Prostate gland (tissue), 2 donors: Measurements from ENCODE around the gene MARCHF7.

Experiments used
- POLR2A ChIP-seq: fragments of 450-650 bp; IDR thresholded peaks from one replicate; pipeline ENCODE4 v1.6.1; 2016; ENCODE audit warnings: antibody characterized with exemption, mild to moderate bottlenecking
- POLR2AphosphoS5 ChIP-seq: sonication (generic); formaldehyde crosslinking; IDR thresholded peaks from one replicate; pipeline ENCODE4 v1.6.1; 2017; ENCODE audit warnings: antibody characterized with exemption
- TF ChIP-seq, protein P1 (sequence below), 4 experiments: fragments of 200-600 bp in 2 of 4; fragments of 450-650 bp in 2 of 4; sonication (generic) in 2 of 4; IDR thresholded peaks; 1 replicate in 3 of 4; 2 replicates in 1 of 4; pipeline ENCODE4 v1.5.1; 2016 to 2019; ENCODE audit warnings: antibody characterized with exemption in 4 of 4, mild to moderate bottlenecking in 2 of 4, moderate library complexity in 2 of 4

DNA sequence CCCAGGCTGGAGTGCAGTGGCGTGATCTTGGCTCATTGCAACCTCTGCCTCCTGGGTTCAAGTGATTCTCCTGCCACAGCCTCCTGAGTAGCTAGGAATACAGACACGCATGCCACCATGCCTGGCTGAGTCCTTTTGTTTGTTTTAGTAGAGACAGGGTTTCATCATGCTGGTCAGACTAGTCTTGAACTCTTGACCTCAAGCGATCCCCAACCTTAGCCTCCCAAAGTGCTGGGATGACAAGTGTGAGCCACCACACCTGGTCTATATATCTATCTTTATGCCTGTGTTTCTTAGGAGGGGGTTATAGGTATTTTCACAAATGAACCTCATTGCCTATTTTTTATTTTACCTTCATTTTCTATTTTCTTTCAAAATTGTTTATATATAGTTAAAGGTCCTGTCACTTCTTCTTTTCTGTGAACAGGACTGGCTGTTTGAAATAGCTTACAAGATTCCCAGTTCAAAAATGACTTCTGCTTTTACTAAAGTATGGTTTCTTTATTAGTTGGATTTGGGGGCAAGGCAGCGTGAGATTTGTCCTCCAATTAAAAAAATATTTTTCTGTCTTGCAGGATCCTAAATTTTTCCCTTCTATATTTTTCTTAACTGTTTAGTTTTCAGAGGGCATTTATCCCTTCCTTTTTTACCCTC, 16.4 kb upstream of the MARCHF7 start:
- TF ChIP-seq, protein P1, sequence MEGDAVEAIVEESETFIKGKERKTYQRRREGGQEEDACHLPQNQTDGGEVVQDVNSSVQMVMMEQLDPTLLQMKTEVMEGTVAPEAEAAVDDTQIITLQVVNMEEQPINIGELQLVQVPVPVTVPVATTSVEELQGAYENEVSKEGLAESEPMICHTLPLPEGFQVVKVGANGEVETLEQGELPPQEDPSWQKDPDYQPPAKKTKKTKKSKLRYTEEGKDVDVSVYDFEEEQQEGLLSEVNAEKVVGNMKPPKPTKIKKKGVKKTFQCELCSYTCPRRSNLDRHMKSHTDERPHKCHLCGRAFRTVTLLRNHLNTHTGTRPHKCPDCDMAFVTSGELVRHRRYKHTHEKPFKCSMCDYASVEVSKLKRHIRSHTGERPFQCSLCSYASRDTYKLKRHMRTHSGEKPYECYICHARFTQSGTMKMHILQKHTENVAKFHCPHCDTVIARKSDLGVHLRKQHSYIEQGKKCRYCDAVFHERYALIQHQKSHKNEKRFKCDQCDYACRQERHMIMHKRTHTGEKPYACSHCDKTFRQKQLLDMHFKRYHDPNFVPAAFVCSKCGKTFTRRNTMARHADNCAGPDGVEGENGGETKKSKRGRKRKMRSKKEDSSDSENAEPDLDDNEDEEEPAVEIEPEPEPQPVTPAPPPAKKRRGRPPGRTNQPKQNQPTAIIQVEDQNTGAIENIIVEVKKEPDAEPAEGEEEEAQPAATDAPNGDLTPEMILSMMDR (IDR thresholded peaks at IDR 0.05): no peak
- TF ChIP-seq POLR2AphosphoS5: no peak
- no peak for TF ChIP-seq POLR2A
